Measurements from ENCODE around the gene APOA5. TPM values are rescaled to one million over a fixed set of nuclear protein-coding genes. Genes with fewer than 3 reads are reported as not detected.

APOA5 gene
- total and polyA plus RNA-seq, 2 experiments from 2014 or later = 0.18 to 0.35 TPM

- Mint-ChIP-seq H3K9me3 (no peaks in the 10 kb centered on the region), H3K27me3 (ENCODE audit: insufficient read depth, low read depth, poor library complexity) (no peaks in the 10 kb centered on the region), H3K36me3 (ENCODE audit: low read depth) (no peaks in the 10 kb centered on the region), H3K4me1 (peaks cover 5% of the 10 kb centered on the region; the same call in 2 of the 3 replicates), H3K4me3 (no peak overlapping the region), H3K27ac (no peak overlapping the region)
- TF ChIP-seq ZNF331 (CRISPR knock-in tag; IDR thresholded peaks at IDR 0.05; ENCODE audit: low read depth) (no peak), CTCF (conservative IDR thresholded peaks at IDR 0.05; ENCODE audit: low read depth in 2 of 2) (no peak), STAT1 (IDR thresholded peaks at IDR 0.05; ENCODE audit: unreplicated experiment) (no peak), ZNF114 (CRISPR knock-in tag; IDR thresholded peaks at IDR 0.05) (no peak), CREB1 (CRISPR knock-in tag; IDR thresholded peaks at IDR 0.05; ENCODE audit: low read depth) (no peak), EZH2phosphoT487 (IDR thresholded peaks at IDR 0.05; ENCODE audit: unreplicated experiment) (no peak), EZH2 (IDR thresholded peaks at IDR 0.05; ENCODE audit: low read depth, unreplicated experiment) (no peak)
- TF ChIP-seq, protein P1, sequence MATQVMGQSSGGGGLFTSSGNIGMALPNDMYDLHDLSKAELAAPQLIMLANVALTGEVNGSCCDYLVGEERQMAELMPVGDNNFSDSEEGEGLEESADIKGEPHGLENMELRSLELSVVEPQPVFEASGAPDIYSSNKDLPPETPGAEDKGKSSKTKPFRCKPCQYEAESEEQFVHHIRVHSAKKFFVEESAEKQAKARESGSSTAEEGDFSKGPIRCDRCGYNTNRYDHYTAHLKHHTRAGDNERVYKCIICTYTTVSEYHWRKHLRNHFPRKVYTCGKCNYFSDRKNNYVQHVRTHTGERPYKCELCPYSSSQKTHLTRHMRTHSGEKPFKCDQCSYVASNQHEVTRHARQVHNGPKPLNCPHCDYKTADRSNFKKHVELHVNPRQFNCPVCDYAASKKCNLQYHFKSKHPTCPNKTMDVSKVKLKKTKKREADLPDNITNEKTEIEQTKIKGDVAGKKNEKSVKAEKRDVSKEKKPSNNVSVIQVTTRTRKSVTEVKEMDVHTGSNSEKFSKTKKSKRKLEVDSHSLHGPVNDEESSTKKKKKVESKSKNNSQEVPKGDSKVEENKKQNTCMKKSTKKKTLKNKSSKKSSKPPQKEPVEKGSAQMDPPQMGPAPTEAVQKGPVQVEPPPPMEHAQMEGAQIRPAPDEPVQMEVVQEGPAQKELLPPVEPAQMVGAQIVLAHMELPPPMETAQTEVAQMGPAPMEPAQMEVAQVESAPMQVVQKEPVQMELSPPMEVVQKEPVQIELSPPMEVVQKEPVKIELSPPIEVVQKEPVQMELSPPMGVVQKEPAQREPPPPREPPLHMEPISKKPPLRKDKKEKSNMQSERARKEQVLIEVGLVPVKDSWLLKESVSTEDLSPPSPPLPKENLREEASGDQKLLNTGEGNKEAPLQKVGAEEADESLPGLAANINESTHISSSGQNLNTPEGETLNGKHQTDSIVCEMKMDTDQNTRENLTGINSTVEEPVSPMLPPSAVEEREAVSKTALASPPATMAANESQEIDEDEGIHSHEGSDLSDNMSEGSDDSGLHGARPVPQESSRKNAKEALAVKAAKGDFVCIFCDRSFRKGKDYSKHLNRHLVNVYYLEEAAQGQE (IDR thresholded peaks at IDR 0.05; ENCODE audit: unreplicated experiment) = no peak
- TF ChIP-seq, protein P2, sequence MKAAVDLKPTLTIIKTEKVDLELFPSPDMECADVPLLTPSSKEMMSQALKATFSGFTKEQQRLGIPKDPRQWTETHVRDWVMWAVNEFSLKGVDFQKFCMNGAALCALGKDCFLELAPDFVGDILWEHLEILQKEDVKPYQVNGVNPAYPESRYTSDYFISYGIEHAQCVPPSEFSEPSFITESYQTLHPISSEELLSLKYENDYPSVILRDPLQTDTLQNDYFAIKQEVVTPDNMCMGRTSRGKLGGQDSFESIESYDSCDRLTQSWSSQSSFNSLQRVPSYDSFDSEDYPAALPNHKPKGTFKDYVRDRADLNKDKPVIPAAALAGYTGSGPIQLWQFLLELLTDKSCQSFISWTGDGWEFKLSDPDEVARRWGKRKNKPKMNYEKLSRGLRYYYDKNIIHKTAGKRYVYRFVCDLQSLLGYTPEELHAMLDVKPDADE (IDR thresholded peaks at IDR 0.05) = no peak
- TF ChIP-seq, protein P3, sequence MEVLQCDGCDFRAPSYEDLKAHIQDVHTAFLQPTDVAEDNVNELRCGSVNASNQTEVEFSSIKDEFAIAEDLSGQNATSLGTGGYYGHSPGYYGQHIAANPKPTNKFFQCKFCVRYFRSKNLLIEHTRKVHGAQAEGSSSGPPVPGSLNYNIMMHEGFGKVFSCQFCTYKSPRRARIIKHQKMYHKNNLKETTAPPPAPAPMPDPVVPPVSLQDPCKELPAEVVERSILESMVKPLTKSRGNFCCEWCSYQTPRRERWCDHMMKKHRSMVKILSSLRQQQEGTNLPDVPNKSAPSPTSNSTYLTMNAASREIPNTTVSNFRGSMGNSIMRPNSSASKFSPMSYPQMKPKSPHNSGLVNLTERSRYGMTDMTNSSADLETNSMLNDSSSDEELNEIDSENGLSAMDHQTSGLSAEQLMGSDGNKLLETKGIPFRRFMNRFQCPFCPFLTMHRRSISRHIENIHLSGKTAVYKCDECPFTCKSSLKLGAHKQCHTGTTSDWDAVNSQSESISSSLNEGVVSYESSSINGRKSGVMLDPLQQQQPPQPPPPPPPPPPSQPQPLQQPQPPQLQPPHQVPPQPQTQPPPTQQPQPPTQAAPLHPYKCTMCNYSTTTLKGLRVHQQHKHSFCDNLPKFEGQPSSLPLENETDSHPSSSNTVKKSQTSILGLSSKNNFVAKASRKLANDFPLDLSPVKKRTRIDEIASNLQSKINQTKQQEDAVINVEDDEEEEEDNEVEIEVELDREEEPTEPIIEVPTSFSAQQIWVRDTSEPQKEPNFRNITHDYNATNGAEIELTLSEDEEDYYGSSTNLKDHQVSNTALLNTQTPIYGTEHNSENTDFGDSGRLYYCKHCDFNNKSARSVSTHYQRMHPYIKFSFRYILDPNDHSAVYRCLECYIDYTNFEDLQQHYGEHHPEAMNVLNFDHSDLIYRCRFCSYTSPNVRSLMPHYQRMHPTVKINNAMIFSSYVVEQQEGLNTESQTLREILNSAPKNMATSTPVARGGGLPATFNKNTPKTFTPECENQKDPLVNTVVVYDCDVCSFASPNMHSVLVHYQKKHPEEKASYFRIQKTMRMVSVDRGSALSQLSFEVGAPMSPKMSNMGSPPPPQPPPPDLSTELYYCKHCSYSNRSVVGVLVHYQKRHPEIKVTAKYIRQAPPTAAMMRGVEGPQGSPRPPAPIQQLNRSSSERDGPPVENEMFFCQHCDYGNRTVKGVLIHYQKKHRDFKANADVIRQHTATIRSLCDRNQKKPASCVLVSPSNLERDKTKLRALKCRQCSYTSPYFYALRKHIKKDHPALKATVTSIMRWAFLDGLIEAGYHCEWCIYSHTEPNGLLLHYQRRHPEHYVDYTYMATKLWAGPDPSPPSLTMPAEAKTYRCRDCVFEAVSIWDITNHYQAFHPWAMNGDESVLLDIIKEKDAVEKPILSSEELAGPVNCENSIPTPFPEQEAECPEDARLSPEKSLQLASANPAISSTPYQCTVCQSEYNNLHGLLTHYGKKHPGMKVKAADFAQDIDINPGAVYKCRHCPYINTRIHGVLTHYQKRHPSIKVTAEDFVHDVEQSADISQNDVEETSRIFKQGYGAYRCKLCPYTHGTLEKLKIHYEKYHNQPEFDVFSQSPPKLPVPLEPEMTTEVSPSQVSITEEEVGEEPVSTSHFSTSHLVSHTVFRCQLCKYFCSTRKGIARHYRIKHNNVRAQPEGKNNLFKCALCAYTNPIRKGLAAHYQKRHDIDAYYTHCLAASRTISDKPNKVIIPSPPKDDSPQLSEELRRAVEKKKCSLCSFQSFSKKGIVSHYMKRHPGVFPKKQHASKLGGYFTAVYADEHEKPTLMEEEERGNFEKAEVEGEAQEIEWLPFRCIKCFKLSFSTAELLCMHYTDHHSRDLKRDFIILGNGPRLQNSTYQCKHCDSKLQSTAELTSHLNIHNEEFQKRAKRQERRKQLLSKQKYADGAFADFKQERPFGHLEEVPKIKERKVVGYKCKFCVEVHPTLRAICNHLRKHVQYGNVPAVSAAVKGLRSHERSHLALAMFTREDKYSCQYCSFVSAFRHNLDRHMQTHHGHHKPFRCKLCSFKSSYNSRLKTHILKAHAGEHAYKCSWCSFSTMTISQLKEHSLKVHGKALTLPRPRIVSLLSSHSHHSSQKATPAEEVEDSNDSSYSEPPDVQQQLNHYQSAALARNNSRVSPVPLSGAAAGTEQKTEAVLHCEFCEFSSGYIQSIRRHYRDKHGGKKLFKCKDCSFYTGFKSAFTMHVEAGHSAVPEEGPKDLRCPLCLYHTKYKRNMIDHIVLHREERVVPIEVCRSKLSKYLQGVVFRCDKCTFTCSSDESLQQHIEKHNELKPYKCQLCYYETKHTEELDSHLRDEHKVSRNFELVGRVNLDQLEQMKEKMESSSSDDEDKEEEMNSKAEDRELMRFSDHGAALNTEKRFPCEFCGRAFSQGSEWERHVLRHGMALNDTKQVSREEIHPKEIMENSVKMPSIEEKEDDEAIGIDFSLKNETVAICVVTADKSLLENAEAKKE (CRISPR knock-in tag; IDR thresholded peaks at IDR 0.05) = no peak
- no peak overlapping the region for H3K27ac ChIP-seq (ENCODE audit: low read depth)
- no peak overlapping the region for H2AFZ ChIP-seq
- no peaks in the 10 kb centered on the region for H3K4me1 ChIP-seq (ENCODE audit: insufficient read depth)
- no peak for DNase-seq (ENCODE audit: low spot score)
- 0 out of 2 replicates have a peak, but pooled peaks cover 3% of the 10 kb centered on the region for H3K9me2 ChIP-seq (ENCODE audit: insufficient read depth)
- H4K20me1 ChIP-seq (replicated peaks; ENCODE audit: insufficient read depth) = no peaks in the 10 kb centered on the region
- H3K27me3 ChIP-seq (ENCODE audit: insufficient read depth) = no peaks in the 10 kb centered on the region
- H3K4me2 ChIP-seq = no peak overlapping the region
- no peak overlapping the region for H3K4me3 ChIP-seq
- H3K36me3 ChIP-seq (ENCODE audit: insufficient read depth) = no peaks in the 10 kb centered on the region
- no peak for ATAC-seq
- no peaks in the 10 kb centered on the region for H3F3A ChIP-seq (replicated peaks; ENCODE audit: low read depth)
- no peaks in the 10 kb centered on the region for H3K79me2 ChIP-seq (replicated peaks; ENCODE audit: insufficient read depth)
These were observed 30.9 kb upstream of the APOA5 start for GRCh38 chr11:116822575-116822974.
